ENCODE measurements around the gene ZBTB8A. TPM values are rescaled to one million over a fixed set of nuclear protein-coding genes. Genes with fewer than 3 reads are reported as not detected.
A peak's percentile ranks its signal among the peaks of the same experiment; 100 is the strongest.

ZBTB8A gene
- total and polyA plus RNA-seq, 2 of the 8 experiments (the other 6 are each of a cell fraction or from before 2014, with no cell fraction given), result 2.9 to 10.4 TPM

DNA sequence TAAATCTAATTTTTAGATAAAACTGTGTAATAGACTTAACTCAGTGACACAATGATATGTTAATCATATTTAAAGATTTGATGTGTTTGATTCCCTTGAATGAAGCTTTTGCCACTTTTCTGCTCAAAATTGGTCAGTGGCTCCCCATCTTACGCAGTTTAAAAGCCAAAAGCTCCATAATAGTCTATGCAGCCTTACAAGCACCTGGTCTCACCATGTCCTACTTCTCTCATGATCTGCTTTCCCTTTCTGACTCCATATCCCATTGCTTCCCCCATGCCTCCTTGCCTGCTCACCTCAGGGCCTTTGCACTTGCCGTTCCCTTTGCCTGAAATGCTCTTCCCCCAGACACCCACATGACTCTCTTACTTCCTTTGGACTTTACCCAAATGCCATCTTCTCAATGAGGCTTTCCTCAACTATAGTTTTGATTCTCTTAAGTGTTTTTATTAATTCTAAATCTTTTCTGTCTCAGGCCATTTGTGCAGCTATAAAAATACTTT is 1.9 kb downstream of the ZBTB8A start:
- no peak overlapping the region for H2AFZ ChIP-seq (ENCODE audit: low read length)
- H3K4me1 ChIP-seq (replicated peaks in 1 of 4; ENCODE audit: control insufficient read depth in 3 of 4, insufficient read depth in 4 of 4, low read length in 3 of 4), result peaks cover 0 to 2% (median 1%) of the 10 kb centered on the region in 4 experiments; a peak in 5 of 7 replicates
- H3K4me3 ChIP-seq (ENCODE audit: extremely low read depth in 1 of 4, insufficient read depth in 2 of 4, low read depth in 3 of 4, low read length in 4 of 4), result peak overlapping the region in 2 of 4 experiments; percentile 71 to 74; a peak in 1 of 8 replicates
- DNase-seq (ENCODE audit: low read depth in 1 of 2, low spot score in 2 of 2) (no peak), FAIRE-seq (no peak)
- ChIA-PET POLR2A (ENCODE audit: partially characterized antibody) (interaction anchor here (0.9 to 3.2 kb wide), 6 partner anchors 21 to 272 kb away, joined by 3 to 25 read pairs (median 6); partner anchors contain the start of genes BSDC1, RBBP4 and ZBTB8OS), CTCF (ENCODE audit: partially characterized antibody) (interaction anchor here (0.9 kb wide), 2 partner anchors 21 to 199 kb away, joined by 3 read pairs; no protein-coding TSS in a partner anchor)
- no peaks in the 10 kb centered on the region; a peak in 1 of 7 replicates for H3K27me3 ChIP-seq (replicated peaks in 1 of 4; ENCODE audit: control insufficient read depth in 3 of 4, extremely low read depth in 1 of 4, insufficient read depth in 3 of 4, low read length in 3 of 4)
- no peak overlapping the region for H2BK120ac ChIP-seq (replicated peaks; ENCODE audit: low read depth, low read length)
- no peak overlapping the region for H2AK5ac ChIP-seq (ENCODE audit: low read depth, low read length)
- 0 out of 2 replicates have a peak, but pooled peaks have one; percentile 12 for TF ChIP-seq KDM1A (IDR thresholded peaks at IDR 0.05; ENCODE audit: borderline replicate concordance, low read length)
- TF ChIP-seq NRF1 (IDR thresholded peaks at IDR 0.05; ENCODE audit: low read depth, low read length), result no peak
- no peak overlapping the region for H4K91ac ChIP-seq (replicated peaks; ENCODE audit: insufficient read length, low read length)
- no peak overlapping the region for H2BK5ac ChIP-seq (ENCODE audit: low read depth, low read length)
- H3K4me2 ChIP-seq (ENCODE audit: insufficient read depth in 1 of 2, low read depth in 2 of 2, low read length in 2 of 2), result peak overlapping the region in 1 of 2 experiments; percentile 99; a peak in 1 of 4 replicates
- H2BK20ac ChIP-seq (ENCODE audit: low read length), result no peak overlapping the region
- no peak overlapping the region for H3K23ac ChIP-seq (ENCODE audit: insufficient read length)
- H3K56ac ChIP-seq (replicated peaks; ENCODE audit: insufficient read length, low read depth, low read length), result no peak overlapping the region
- H4K8ac ChIP-seq (ENCODE audit: extremely low read depth, insufficient read depth, low read length), result no peak overlapping the region
- no peak overlapping the region for H2BK15ac ChIP-seq (ENCODE audit: low read length)
- no peaks in the 10 kb centered on the region for H3K36me3 ChIP-seq (ENCODE audit: control insufficient read depth in 2 of 4, insufficient read depth in 4 of 4, low read length in 3 of 4)
- H3K79me2 ChIP-seq (ENCODE audit: control insufficient read depth in 1 of 2, insufficient read depth in 2 of 2, low read length in 2 of 2), result peaks cover 0 to 42% of the 10 kb centered on the region in 2 experiments; a peak in 2 of 4 replicates
- H3K27ac ChIP-seq (ENCODE audit: low read depth, low read length), result no peak overlapping the region
- H2BK12ac ChIP-seq (ENCODE audit: low read depth, low read length), result no peak overlapping the region
- no peaks in the 10 kb centered on the region for H3K9me3 ChIP-seq (ENCODE audit: insufficient read depth in 2 of 2, low read depth in 1 of 2, low read length in 1 of 2)
- no peak overlapping the region for H3K14ac ChIP-seq (ENCODE audit: insufficient read length)
- H3K23me2 ChIP-seq (ENCODE audit: low read depth, low read length), result peaks cover 8% of the 10 kb centered on the region; the same call in 1 of the 2 replicates
- no peak overlapping the region for H3K9ac ChIP-seq (replicated peaks in 1 of 4; ENCODE audit: extremely low read depth in 1 of 4, low read depth in 3 of 4, low read length in 3 of 4)
- WGBS, 2 experiments (ENCODE audit: extremely low coverage in 1 of 2, insufficient coverage in 1 of 2, insufficient read length in 1 of 2, insufficient replicate concordance in 2 of 2, low coverage in 1 of 2, low lambda C conversion rate in 2 of 2, missing lambda C conversion rate in 1 of 2), result 94% methylated on average over 2 of the region's 2 CpGs; no CpG with 5 or more reads in 1 of the 2 experiments
- no peak overlapping the region for H4K5ac ChIP-seq (ENCODE audit: insufficient read length, low read depth, low read length)
- no peak overlapping the region for H3K18ac ChIP-seq (ENCODE audit: extremely low read depth, low read length)
- H4K20me1 ChIP-seq (replicated peaks in 1 of 2; ENCODE audit: control insufficient read depth in 1 of 2, insufficient read depth in 2 of 2, low read length in 2 of 2), result peaks cover 3 to 8% of the 10 kb centered on the region in 2 experiments
- H3K4ac ChIP-seq (replicated peaks; ENCODE audit: insufficient read length, low read depth, low read length), result no peak overlapping the region
- H3K79me1 ChIP-seq (ENCODE audit: low read depth, low read length), result no peaks in the 10 kb centered on the region
